GM21367 (cell line): ENCODE data around the gene CIDEB.

Source experiments
- ATAC-seq: cut with Tn5 transposase; IDR thresholded peaks from one replicate; pipeline ENCODE4 v1.9.1; 2021; ENCODE audit not compliant: unreplicated experiment

CIDEB gene

GRCh38 chr14:24313913-24314312 lies 6.1 kb upstream of the CIDEB start:
- no peak for ATAC-seq

GRCh38 chr14:24312736-24313507 lies 5.1 kb upstream of the CIDEB start:
- no peak for ATAC-seq

- no peak for ATAC-seq
Observed at GRCh38 chr14:24311837-24312615, 4.2 kb upstream of the CIDEB start.

- peak; percentile 54 for ATAC-seq
Observed at GRCh38 chr14:24310646-24311604, 3.1 kb upstream of the CIDEB start, which contains the start of gene LTB4R. LTB4R (plus strand) TSS chr14:24311502; CDS start chr14:24315652, 4,150 bp downstream.

GRCh38 chr14:24310265-24310645 lies 2.5 kb upstream of the CIDEB start:
- ATAC-seq = no peak

- ATAC-seq = no peak
Observed at GRCh38 chr14:24309538-24310264, 1.9 kb upstream of the CIDEB start, which contains the start of gene LTB4R2. LTB4R2 (plus strand) TSS chr14:24310140; CDS start chr14:24310665, 525 bp downstream.

- ATAC-seq = no peak
Observed at GRCh38 chr14:24308342-24309124, 756 bp upstream of the CIDEB start.

GRCh38 chr14:24307156-24307574 lies 612 bp downstream of the CIDEB start:
- no peak for ATAC-seq

GRCh38 chr14:24304019-24304387 lies 3.8 kb downstream of the CIDEB start:
- no peak for ATAC-seq

GRCh38 chr14:24300326-24300980 lies 7.3 kb downstream of the CIDEB start:
- ATAC-seq = no peak

GRCh38 chr14:24299255-24300191 lies 8.3 kb downstream of the CIDEB start, which contains the start of the genes DHRS1 and NOP9:
DHRS1 (minus strand) TSS chr14:24299780; CDS start chr14:24299106, 674 bp downstream.
NOP9 (plus strand) TSS chr14:24299850; CDS start chr14:24299955, 105 bp downstream.
- ATAC-seq = peak; percentile 57

GRCh38 chr14:24298892-24299254 lies 8.9 kb downstream of the CIDEB start:
- ATAC-seq = no peak

GRCh38 chr14:24297190-24297964 lies 10.4 kb downstream of the CIDEB start:
- ATAC-seq = peak; percentile 11

GRCh38 chr14:24296341-24297157 lies 11.2 kb downstream of the CIDEB start:
- ATAC-seq = peak; percentile 39

GRCh38 chr14:24293525-24293924 lies 14.3 kb downstream of the CIDEB start:
- no peak for ATAC-seq
